NT2/D1 (cell line): ENCODE results near the gene UTP11.
A peak's percentile ranks its signal among the peaks of the same experiment; 100 is the strongest.

Source experiments
- DNase-seq: peaks from one replicate; pipeline ENCODE4 v3.0.0-alpha.2; 2011; ENCODE audit warnings: low read depth, low spot score
- H3K27me3 ChIP-seq: 2 replicates; pipeline ENCODE4 v1.6.0; 2011; ENCODE audit warnings: mild to moderate bottlenecking; ENCODE audit not compliant: insufficient read length, insufficient read depth
- H3K36me3 ChIP-seq: 2 replicates; pipeline ENCODE4 v1.6.1; 2011; ENCODE audit warnings: mild to moderate bottlenecking, low read length, mixed read lengths; ENCODE audit not compliant: insufficient read depth, insufficient read length
- H3K4me1 ChIP-seq: 2 replicates; pipeline ENCODE4 v1.5.1; 2011; ENCODE audit not compliant: insufficient read depth, insufficient read length
- H3K4me3 ChIP-seq: 2 replicates; pipeline ENCODE4 v1.5.1; 2011; ENCODE audit warnings: low read depth; ENCODE audit not compliant: insufficient read length
- H3K9ac ChIP-seq: 2 replicates; pipeline ENCODE4 v1.6.0; 2011; ENCODE audit warnings: low read depth; ENCODE audit not compliant: insufficient read length
- H3K9me3 ChIP-seq: 2 replicates; pipeline ENCODE4 v1.5.1; 2011; ENCODE audit warnings: mild to moderate bottlenecking, low read length; ENCODE audit not compliant: insufficient read depth
- SUZ12 ChIP-seq: IDR thresholded peaks from 2 replicates; pipeline ENCODE4 v1.6.1; 2011; ENCODE audit not compliant: insufficient read length, insufficient read depth; ENCODE audit errors: extremely low read depth
- YY1 ChIP-seq: IDR thresholded peaks from 2 replicates; pipeline ENCODE4 v1.6.1; 2011; ENCODE audit not compliant: insufficient read length, insufficient read depth
- ZNF274 ChIP-seq: IDR thresholded peaks from 2 replicates; pipeline ENCODE4 v1.6.1; 2011; ENCODE audit warnings: mild to moderate bottlenecking, low read depth, low read length

The UTP11 gene

DNA sequence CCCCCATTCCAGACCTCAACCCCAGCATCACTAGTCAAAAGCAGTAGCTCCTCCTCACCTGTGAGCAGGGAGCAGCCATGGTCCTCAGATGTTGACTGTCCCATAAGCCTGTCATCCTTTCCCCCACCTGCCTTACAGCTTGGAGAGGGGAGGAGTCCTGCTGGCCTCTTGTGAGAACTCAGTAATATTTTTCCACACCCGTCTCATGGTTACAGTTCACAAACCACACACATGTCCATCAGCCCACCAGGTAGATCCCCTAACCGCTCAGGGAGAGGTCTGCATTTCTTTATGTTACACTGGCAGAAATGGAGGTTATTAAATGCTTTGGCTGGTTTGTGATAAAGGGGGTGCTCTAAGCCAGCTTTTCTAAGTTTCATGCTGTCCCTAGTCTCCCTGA is 60.3 kb downstream of the UTP11 start:
- Histone ChIP-seq H3K4me3 (no peak overlapping the region), H3K36me3 (no peaks in the 10 kb centered on the region), H3K4me1 (peaks cover 29% of the 10 kb centered on the region), H3K27me3 (no peaks in the 10 kb centered on the region), H3K9me3 (no peaks in the 10 kb centered on the region), H3K9ac (no peak overlapping the region)
- no peak for TF ChIP-seq YY1
- no peak for TF ChIP-seq SUZ12
- TF ChIP-seq ZNF274, result no peak
- DNase-seq, result no peak

DNA sequence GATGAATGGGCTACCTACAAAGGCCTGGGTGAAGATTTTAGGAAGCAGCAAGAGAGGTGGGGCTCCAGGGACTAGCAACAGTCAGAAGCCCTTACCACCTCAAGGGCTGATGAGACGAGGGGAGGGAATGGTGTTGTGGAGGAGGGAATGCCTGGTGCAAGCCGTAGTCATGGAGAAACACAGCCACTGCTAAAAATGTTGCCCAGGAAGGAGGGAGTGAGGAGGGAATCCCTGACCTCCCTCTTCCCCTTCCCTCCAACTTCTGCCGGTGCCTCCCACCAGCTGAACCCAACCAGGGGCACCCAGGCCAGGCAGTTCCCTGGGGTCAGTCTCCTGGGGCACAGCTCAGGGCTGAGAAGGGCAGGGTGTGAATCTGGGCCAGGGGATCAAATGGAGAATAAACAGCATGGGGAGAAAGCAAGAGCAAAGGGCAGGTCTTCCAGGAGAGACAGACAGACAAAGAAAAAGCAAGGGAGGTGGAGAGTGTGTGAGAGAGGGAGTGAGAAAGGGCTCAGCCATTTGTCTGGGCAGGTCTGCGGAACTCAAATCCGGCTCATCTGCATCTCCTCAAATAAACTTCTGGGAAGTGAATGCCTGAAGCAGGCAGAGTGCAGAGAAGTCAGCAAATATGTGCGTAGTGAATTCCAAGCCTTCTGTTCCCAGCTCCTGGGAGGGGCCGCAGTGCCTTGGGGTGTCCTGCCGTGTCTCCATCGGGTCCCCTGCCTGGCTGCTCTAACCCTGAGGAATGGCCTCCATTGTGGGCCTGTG is 61.2 kb downstream of the UTP11 start:
- Histone ChIP-seq H3K4me3 (no peak overlapping the region), H3K4me1 (peaks cover 27% of the 10 kb centered on the region), H3K27me3 (no peaks in the 10 kb centered on the region), H3K36me3 (no peaks in the 10 kb centered on the region), H3K9ac (peak overlapping the region; percentile 46), H3K9me3 (no peaks in the 10 kb centered on the region)
- TF ChIP-seq YY1, result no peak
- TF ChIP-seq ZNF274, result no peak
- TF ChIP-seq SUZ12, result no peak
- no peak for DNase-seq

DNA sequence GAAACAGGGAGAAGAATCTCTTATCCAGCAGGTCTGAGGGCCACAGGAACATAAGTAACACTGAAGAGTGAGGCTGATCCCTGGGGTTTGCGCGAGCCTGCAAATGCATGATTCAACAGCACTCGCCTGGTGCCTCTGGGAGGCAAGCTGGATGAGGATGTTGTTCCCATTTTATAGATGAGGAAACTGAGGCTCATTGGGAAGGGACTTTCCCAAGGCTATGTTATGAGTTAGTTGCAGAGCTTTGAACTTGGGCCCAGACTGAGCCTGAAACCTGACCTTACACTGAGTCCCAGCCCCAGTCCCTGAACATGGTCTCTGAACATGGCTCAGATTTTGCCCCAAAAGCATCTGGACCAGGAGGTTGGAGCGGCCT is 61.8 kb downstream of the UTP11 start:
- no peak for DNase-seq
- H3K4me3 ChIP-seq, result no peak overlapping the region
- no peaks in the 10 kb centered on the region for H3K27me3 ChIP-seq
- TF ChIP-seq SUZ12 (no peak), ZNF274 (no peak), YY1 (no peak)
- H3K9ac ChIP-seq, result no peak overlapping the region
- peaks cover 3% of the 10 kb centered on the region for H3K36me3 ChIP-seq
- peaks cover 27% of the 10 kb centered on the region for H3K4me1 ChIP-seq
- H3K9me3 ChIP-seq, result no peaks in the 10 kb centered on the region
